Activated B cell treated with CpG ODN at 0.5 μM for 24 hours (primary cell): ENCODE results near the gene UTP11. TPM values are rescaled to one million over a fixed set of nuclear protein-coding genes. Genes with fewer than 3 reads are reported as not detected.

Experiments
- ATAC-seq: fragments of 200-7000 bp; cut with Tn5 transposase; one replicate; pipeline ENCODE4 v1.10.0; 2021; ENCODE audit warnings: low read depth, mild to moderate bottlenecking, moderate library complexity
- CTCF ChIA-PET: fragments of 350-600 bp; sonication (Branson Sonifier 250); formaldehyde crosslinking; loops from one replicate; lab custom pipeline; 2021; ENCODE audit warnings: antibody characterized with exemption; lab: Charles Lee
- POLR2A ChIA-PET: fragments of 350-600 bp; sonication (Branson Sonifier 250); formaldehyde crosslinking; loops from one replicate; lab custom pipeline; 2021; ENCODE audit warnings: antibody characterized with exemption; lab: Charles Lee
- DNase-seq: peaks from one replicate; pipeline ENCODE4 v3.0.0; 2022
- H3K27ac Mint-ChIP-seq: one replicate; pipeline ENCODE4 v1.8.0; 2020; ENCODE audit warnings: mixed read lengths
- H3K27me3 Mint-ChIP-seq: one replicate; pipeline ENCODE4 v1.8.0; 2021; ENCODE audit warnings: mixed read lengths
- H3K36me3 Mint-ChIP-seq: one replicate; pipeline ENCODE4 v1.8.0; 2021; ENCODE audit warnings: low read depth, mixed read lengths
- H3K4me1 Mint-ChIP-seq: one replicate; pipeline ENCODE4 v1.8.0; 2021; ENCODE audit warnings: mixed read lengths
- H3K4me3 Mint-ChIP-seq: one replicate; pipeline ENCODE4 v1.8.0; 2020; ENCODE audit warnings: mild to moderate bottlenecking, mixed read lengths
- H3K9me3 Mint-ChIP-seq: one replicate; pipeline ENCODE4 v1.8.0; 2020; ENCODE audit warnings: mixed read lengths
- CTCF ChIP-seq: fragments of 200-600 bp; IDR thresholded peaks from one replicate; pipeline ENCODE4 v1.8.0; 2022; ENCODE audit warnings: antibody characterized with exemption, mild to moderate bottlenecking
- intact Hi-C: fragments of 100-400 bp; cut with micrococcal nuclease; formaldehyde crosslinking; loops from one replicate; pipeline ENCODE4 v1.15.1; 2024
- total RNA-seq: library from RNA; stranded (reverse); gene quantifications from 2 replicates; pipeline ENCODE4 v1.2.3, GENCODE V29; 2022

Gene UTP11
- total RNA-seq, 1 donor from 2014 or later = 26.1 TPM

GRCh38 chr1:38025233-38025632 is 12.7 kb downstream of the UTP11 start:
- Mint-ChIP-seq H3K27ac (no peak overlapping the region), H3K36me3 (peaks cover 50% of the 10 kb centered on the region), H3K27me3 (no peaks in the 10 kb centered on the region), H3K4me3 (no peak overlapping the region), H3K9me3 (no peaks in the 10 kb centered on the region), H3K4me1 (peaks cover 35% of the 10 kb centered on the region)
- ChIA-PET POLR2A (interaction anchor here (0.5 kb wide), 1 partner anchor 1575 kb away, joined by 3 read pairs; no protein-coding TSS in a partner anchor), CTCF (interaction anchor here (1.0 to 5.4 kb wide), 3 partner anchors 47 to 810 kb away, joined by 3 to 43 read pairs (median 16); no protein-coding TSS in a partner anchor)
- DNase-seq = no peak
- no peak for TF ChIP-seq CTCF
- no peak for ATAC-seq
- intact Hi-C loops = loop anchor here (5.0 kb wide), 1 partner anchor 127 kb away; no protein-coding TSS in a partner anchor

DNA sequence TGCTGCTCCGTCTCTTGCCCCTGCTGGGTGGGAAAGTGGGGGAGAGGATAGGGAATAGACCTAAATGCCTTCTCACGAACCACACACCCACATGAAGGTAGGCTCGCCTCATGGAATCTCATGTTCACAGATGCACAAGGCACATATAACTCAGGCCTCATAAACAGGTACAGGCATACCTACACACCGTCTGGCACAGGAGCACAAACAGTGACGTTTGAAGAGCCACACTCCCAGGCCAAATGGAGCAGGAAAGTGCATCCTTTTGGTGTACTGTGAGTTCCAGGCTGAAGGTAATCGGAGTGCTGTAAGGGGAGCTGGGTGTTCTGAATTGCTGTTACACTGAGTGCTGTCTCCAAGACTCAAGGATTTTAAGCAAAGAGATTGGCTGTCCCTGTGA is 13.1 kb downstream of the UTP11 start:
- peaks cover 46% of the 10 kb centered on the region for H3K36me3 Mint-ChIP-seq
- no peaks in the 10 kb centered on the region for H3K9me3 Mint-ChIP-seq
- no peak for TF ChIP-seq CTCF
- ATAC-seq (no peak), DNase-seq (no peak)
- POLR2A ChIA-PET = no interaction called here
- CTCF ChIA-PET = interaction anchor here (1.0 to 5.4 kb wide), 3 partner anchors 46 to 809 kb away, joined by 3 to 43 read pairs (median 16); no protein-coding TSS in a partner anchor
- no peaks in the 10 kb centered on the region for H3K27me3 Mint-ChIP-seq
- no peak overlapping the region for H3K27ac Mint-ChIP-seq
- H3K4me1 Mint-ChIP-seq = peaks cover 39% of the 10 kb centered on the region
- intact Hi-C loops = loop anchor here (1.0 to 5.0 kb wide), 5 partner anchors 47 to 809 kb away; no protein-coding TSS in a partner anchor
- H3K4me3 Mint-ChIP-seq = no peak overlapping the region

GRCh38 chr1:38026592-38027200 is 14.2 kb downstream of the UTP11 start:
- DNase-seq = no peak

DNA sequence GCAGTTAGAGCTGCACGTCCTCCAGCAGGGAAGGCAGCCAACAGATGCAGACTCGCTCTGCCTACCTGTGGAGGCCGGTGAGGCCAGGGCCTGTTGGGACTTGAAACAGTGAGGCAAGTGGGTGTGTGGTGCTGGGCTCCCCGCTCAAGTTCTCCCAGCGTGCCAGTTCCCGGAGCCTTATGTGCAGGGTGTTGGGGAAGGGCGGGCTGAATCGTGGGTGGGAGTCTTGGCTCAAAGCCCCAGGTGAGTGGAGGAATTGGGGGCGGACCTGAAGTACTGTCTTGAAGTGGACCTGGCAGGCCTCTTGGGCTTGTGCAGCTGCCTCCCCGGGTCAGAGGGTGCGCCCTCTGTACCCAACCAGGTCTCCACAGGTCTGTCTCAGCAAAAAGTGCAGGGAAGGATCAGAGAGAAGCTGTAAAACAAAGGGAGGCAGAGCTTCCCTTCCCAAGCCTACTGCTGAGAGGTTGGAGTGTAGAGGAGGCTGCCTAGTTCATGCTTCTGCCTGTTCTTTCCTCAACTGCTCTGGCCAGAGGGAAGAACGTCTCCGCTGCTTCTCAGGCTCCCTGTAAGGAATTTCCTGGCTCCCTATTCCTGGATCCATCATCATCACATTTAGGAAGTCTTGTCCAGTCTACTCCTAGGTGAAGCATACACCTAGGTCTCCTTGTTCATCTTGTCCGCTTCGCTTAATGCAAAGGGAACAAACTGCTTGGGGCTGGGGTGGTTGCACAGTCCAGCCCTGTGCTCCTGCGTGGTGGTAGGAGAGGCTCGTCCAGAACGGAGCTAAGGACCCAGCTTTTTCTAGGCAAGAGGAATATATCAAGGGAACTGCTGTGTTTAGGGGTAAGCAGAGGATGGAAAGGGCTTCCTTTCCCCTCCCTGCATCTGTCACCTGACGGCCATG is 14.9 kb downstream of the UTP11 start:
- Mint-ChIP-seq H3K27ac (peak overlapping the region; percentile 61), H3K27me3 (no peaks in the 10 kb centered on the region), H3K36me3 (peaks cover 30% of the 10 kb centered on the region), H3K9me3 (no peaks in the 10 kb centered on the region), H3K4me3 (peak overlapping the region; percentile 11), H3K4me1 (peaks cover 39% of the 10 kb centered on the region)
- ATAC-seq (no peak), DNase-seq (no peak)
- POLR2A ChIA-PET = interaction anchor here (0.7 to 1.6 kb wide), 5 partner anchors 9 to 146 kb away, joined by 3 to 5 read pairs (median 3); partner anchors contain the start of gene UTP11
- CTCF ChIA-PET = interaction anchor here (0.8 to 5.4 kb wide), 7 partner anchors 9 to 808 kb away, joined by 3 to 43 read pairs (median 5); no protein-coding TSS in a partner anchor
- intact Hi-C loops = loop anchor here (1.0 to 5.0 kb wide), 4 partner anchors 125 to 807 kb away; no protein-coding TSS in a partner anchor
- TF ChIP-seq CTCF = no peak

More at GRCh38 chr1:38026592-38027200, 14.2 kb downstream of the UTP11 start:
- no peak for TF ChIP-seq CTCF
- no peaks in the 10 kb centered on the region for H3K27me3 Mint-ChIP-seq
- no peak overlapping the region for H3K4me3 Mint-ChIP-seq
- ChIA-PET CTCF (interaction anchor here (0.7 to 5.4 kb wide), 5 partner anchors 45 to 808 kb away, joined by 3 to 43 read pairs (median 9); no protein-coding TSS in a partner anchor), POLR2A (interaction anchor here (1.1 to 1.6 kb wide), 2 partner anchors 14 to 45 kb away, joined by 3 to 5 read pairs; partner anchors contain the start of gene UTP11)
- intact Hi-C loops = loop anchor here (1.0 to 5.0 kb wide), 5 partner anchors 46 to 808 kb away; no protein-coding TSS in a partner anchor
- H3K36me3 Mint-ChIP-seq = peaks cover 37% of the 10 kb centered on the region
- peaks cover 39% of the 10 kb centered on the region for H3K4me1 Mint-ChIP-seq
- no peak for ATAC-seq
- no peaks in the 10 kb centered on the region for H3K9me3 Mint-ChIP-seq
- no peak overlapping the region for H3K27ac Mint-ChIP-seq
